K562 (cell line): ENCODE results near the gene EHMT2. TPM values are rescaled to one million over a fixed set of nuclear protein-coding genes. Genes with fewer than 3 reads are reported as not detected.

Experiments used
- DDX20 ChIP-seq: fragments of 450-650 bp; IDR thresholded peaks from 2 replicates; pipeline ENCODE4 v1.6.1; 2016; ENCODE audit warnings: missing genetic modification characterization, low read depth, mild to moderate bottlenecking, missing compliant biosample characterization, moderate library complexity
- ELF2 ChIP-seq: fragments of 250-450 bp; sonication (Bioruptor Pico); IDR thresholded peaks from 2 replicates; pipeline ENCODE4 v1.5.0; 2021; ENCODE audit warnings: mild to moderate bottlenecking
- FOXM1 ChIP-seq, 2 experiments: fragments of 450-650 bp in 1 of 2; sonication (generic) in 1 of 2; formaldehyde crosslinking in 1 of 2; IDR thresholded peaks; 2 replicates each; pipeline versions ENCODE4 v1.6.1 to v1.9.0; 2017 to 2022; ENCODE audit warnings: low read depth in 2 of 2, mild to moderate bottlenecking in 2 of 2, missing genetic modification reagents in 1 of 2, moderate library complexity in 1 of 2
- GABPA ChIP-seq: fragments of 200-800 bp; sonication (Bioruptor generic); conservative IDR thresholded peaks from 2 replicates; pipeline ENCODE4 v1.6.1; 2016; ENCODE audit warnings: low read depth, missing genetic modification characterization, missing compliant biosample characterization
- HIVEP1 ChIP-seq: fragments of 250-450 bp; sonication (Bioruptor Pico); IDR thresholded peaks from 2 replicates; pipeline ENCODE4 v1.4.0; 2020; ENCODE audit warnings: mild to moderate bottlenecking
- POLR2G ChIP-seq: fragments of 200-400 bp; formaldehyde crosslinking; IDR thresholded peaks from 2 replicates; pipeline ENCODE4 v1.6.1; 2017; ENCODE audit warnings: low read depth, mild to moderate bottlenecking, antibody characterized with exemption, low read length, moderate library complexity
- POLR2H ChIP-seq: IDR thresholded peaks from 2 replicates; pipeline ENCODE4 v1.6.1; 2016; ENCODE audit warnings: missing genetic modification characterization, low read depth, mild to moderate bottlenecking, control low read depth, missing compliant biosample characterization, moderate library complexity
- POU5F1 ChIP-seq: fragments of 150-350 bp; IDR thresholded peaks from 2 replicates; pipeline ENCODE4 v1.6.1; 2014; ENCODE audit warnings: borderline replicate concordance, low read length, low read depth, mild to moderate bottlenecking; ENCODE audit not compliant: partially characterized antibody
- PURB ChIP-seq: sonication (generic); formaldehyde crosslinking; IDR thresholded peaks from 2 replicates; pipeline ENCODE4 v1.9.0; 2021; ENCODE audit warnings: low read depth, mild to moderate bottlenecking, missing genetic modification reagents
- RAD51 ChIP-seq: fragments of 450-650 bp; IDR thresholded peaks from 2 replicates; pipeline ENCODE4 v1.7.1; 2016; ENCODE audit warnings: low read depth, mild to moderate bottlenecking, borderline replicate concordance
- RBBP5 ChIP-seq: fragments of 200-600 bp; sonication (generic); IDR thresholded peaks from 2 replicates; pipeline ENCODE4 v1.6.1; 2012; ENCODE audit warnings: borderline replicate concordance, mild to moderate bottlenecking, low read length, control low read depth, inconsistent platforms; ENCODE audit not compliant: insufficient read depth, poor library complexity, severe bottlenecking
- SUPT5H ChIP-seq: fragments of 450-650 bp; IDR thresholded peaks from 2 replicates; pipeline ENCODE4 v1.6.1; 2016
- TAF9B ChIP-seq: fragments of 450-650 bp; IDR thresholded peaks from 2 replicates; pipeline ENCODE4 v1.6.1; 2018; ENCODE audit warnings: mild to moderate bottlenecking; ENCODE audit not compliant: partially characterized antibody
- ZNF212 ChIP-seq: fragments of 450-650 bp; formaldehyde crosslinking; IDR thresholded peaks from 2 replicates; pipeline ENCODE4 v1.4.0; 2020; ENCODE audit warnings: mild to moderate bottlenecking
- polyA plus RNA-seq, 8 experiments: library from polyadenylated mRNA; depleted of rRNA in 4 of 8; stranded (reverse) in 5 of 8; unstranded in 3 of 8; fragments of >200 nt; fragmentation: Nextera tagmentation in 2 of 8; fragmentation: Illumina TruSeq in 1 of 8; extraction: Ambion mirVana in 2 of 8; extraction: Trizol in 1 of 8; gene quantifications; 2 replicates each; pipeline versions ENCODE4 v1.2.1 to v1.2.3, GENCODE V29; 2011 to 2014; ENCODE audit warnings: inconsistent platforms in 1 of 8, missing spikeins in 1 of 8
- total RNA-seq, 7 experiments: library from RNA; depleted of rRNA in 6 of 7; stranded (reverse); fragments of >200 nt in 6 of 7; fragmentation: Illumina TruSeq in 2 of 7; extraction: Trizol in 2 of 7; gene quantifications; 2 replicates each; pipeline versions ENCODE4 v1.2.1 to v1.2.3, GENCODE V29; 2011 to 2021; ENCODE audit warnings: low replicate concordance in 1 of 7
- TF ChIP-seq, protein P1 (sequence below): fragments of 200-400 bp; formaldehyde crosslinking; IDR thresholded peaks from 2 replicates; pipeline ENCODE4 v1.6.1; 2017; ENCODE audit warnings: mild to moderate bottlenecking, low read depth, low read length, moderate library complexity
- TF ChIP-seq, protein P2 (sequence below): sonication (generic); formaldehyde crosslinking; IDR thresholded peaks from 2 replicates; pipeline ENCODE4 v1.8.0; 2022; ENCODE audit warnings: mild to moderate bottlenecking, missing genetic modification reagents
- TF ChIP-seq, protein P3 (sequence below): IDR thresholded peaks from 3 replicates; pipeline ENCODE4 v1.6.1; 2011; ENCODE audit warnings: borderline replicate concordance, mild to moderate bottlenecking, moderate library complexity; ENCODE audit not compliant: insufficient read length; ENCODE audit errors: extremely low read depth
- TF ChIP-seq, protein P4 (sequence below): sonication (generic); formaldehyde crosslinking; IDR thresholded peaks from 2 replicates; pipeline ENCODE4 v1.8.1; 2023; ENCODE audit warnings: mild to moderate bottlenecking, missing genetic modification reagents, moderate library complexity

EHMT2 gene
- total and polyA plus RNA-seq, 9 of the 15 experiments (the other 6 are each of a cell fraction or from before 2014, with no cell fraction given) = 2.1 to 63.8 (median 38.5) TPM

DNA sequence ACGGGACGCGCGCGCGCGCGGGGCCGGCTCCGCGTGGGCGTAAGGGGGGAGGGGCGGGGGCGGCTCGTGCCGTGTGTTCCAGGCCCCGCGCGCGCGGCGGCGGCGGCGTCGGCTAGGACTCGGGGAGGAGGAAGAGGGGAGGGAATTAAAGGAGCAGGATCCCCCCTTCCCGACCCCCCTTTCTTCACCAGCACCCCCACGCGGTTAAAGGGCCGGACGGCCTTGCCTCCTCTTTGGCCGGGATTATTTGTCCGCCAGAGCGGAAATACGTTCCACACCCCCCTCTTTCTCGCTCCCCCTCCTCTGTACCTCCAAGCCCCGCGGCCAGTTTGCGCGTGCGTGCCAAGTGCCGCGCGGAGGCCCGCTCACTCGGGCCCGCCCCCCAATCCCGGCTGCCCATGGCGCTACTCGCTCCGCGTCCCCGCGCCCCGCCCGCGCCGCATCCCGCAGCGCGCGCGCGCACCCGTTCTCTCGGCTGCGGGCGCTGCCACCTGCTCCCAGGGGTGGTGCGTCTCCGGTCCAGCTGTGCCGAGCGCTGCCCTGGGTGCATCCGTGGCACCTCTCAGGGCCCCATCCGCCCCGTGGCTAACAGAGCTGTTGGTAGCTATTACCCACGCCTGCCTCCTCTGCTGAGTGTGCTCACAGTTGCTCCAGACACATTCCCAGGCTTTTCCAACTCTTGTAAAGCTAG is 4.6 kb upstream of the EHMT2 start, which contains the start of gene ZBTB12 (continued):
- TF ChIP-seq ELF2 (CRISPR knock-in tag) (no peak), PURB (no peak), POU5F1 (no peak), RBBP5 (peak; percentile 66), DDX20 (tag) (no peak), SUPT5H (peak; percentile 67; the same call in 1 of the 2 replicates), GABPA (tag) (peak; percentile 70), ZNF212 (CRISPR knock-in tag) (0 out of 2 replicates have a peak, but pooled peaks have one; percentile 51), POLR2H (peak; percentile 67), RAD51 (no peak), FOXM1 (IDR thresholded peaks at IDR 0.05; ENCODE audit: low read depth) (peak; percentile 33; the same call in 1 of the 2 replicates), FOXM1 (CRISPR knock-in tag; IDR thresholded peaks at IDR 0.05; ENCODE audit: low read depth) (peak; percentile 89), HIVEP1 (no peak), TAF9B (no peak), POLR2G (peak; percentile 89)
- TF ChIP-seq, protein P1, sequence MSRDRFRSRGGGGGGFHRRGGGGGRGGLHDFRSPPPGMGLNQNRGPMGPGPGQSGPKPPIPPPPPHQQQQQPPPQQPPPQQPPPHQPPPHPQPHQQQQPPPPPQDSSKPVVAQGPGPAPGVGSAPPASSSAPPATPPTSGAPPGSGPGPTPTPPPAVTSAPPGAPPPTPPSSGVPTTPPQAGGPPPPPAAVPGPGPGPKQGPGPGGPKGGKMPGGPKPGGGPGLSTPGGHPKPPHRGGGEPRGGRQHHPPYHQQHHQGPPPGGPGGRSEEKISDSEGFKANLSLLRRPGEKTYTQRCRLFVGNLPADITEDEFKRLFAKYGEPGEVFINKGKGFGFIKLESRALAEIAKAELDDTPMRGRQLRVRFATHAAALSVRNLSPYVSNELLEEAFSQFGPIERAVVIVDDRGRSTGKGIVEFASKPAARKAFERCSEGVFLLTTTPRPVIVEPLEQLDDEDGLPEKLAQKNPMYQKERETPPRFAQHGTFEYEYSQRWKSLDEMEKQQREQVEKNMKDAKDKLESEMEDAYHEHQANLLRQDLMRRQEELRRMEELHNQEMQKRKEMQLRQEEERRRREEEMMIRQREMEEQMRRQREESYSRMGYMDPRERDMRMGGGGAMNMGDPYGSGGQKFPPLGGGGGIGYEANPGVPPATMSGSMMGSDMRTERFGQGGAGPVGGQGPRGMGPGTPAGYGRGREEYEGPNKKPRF = no peak
- TF ChIP-seq, protein P2, sequence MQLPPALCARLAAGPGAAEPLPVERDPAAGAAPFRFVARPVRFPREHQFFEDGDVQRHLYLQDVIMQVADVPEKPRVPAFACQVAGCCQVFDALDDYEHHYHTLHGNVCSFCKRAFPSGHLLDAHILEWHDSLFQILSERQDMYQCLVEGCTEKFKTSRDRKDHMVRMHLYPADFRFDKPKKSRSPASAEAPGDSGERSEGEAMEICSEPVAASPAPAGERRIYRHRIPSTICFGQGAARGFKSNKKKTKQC (CRISPR knock-in tag) = no peak
- TF ChIP-seq, protein P3, sequence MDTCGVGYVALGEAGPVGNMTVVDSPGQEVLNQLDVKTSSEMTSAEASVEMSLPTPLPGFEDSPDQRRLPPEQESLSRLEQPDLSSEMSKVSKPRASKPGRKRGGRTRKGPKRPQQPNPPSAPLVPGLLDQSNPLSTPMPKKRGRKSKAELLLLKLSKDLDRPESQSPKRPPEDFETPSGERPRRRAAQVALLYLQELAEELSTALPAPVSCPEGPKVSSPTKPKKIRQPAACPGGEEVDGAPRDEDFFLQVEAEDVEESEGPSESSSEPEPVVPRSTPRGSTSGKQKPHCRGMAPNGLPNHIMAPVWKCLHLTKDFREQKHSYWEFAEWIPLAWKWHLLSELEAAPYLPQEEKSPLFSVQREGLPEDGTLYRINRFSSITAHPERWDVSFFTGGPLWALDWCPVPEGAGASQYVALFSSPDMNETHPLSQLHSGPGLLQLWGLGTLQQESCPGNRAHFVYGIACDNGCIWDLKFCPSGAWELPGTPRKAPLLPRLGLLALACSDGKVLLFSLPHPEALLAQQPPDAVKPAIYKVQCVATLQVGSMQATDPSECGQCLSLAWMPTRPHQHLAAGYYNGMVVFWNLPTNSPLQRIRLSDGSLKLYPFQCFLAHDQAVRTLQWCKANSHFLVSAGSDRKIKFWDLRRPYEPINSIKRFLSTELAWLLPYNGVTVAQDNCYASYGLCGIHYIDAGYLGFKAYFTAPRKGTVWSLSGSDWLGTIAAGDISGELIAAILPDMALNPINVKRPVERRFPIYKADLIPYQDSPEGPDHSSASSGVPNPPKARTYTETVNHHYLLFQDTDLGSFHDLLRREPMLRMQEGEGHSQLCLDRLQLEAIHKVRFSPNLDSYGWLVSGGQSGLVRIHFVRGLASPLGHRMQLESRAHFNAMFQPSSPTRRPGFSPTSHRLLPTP = no peak
- TF ChIP-seq, protein P4, sequence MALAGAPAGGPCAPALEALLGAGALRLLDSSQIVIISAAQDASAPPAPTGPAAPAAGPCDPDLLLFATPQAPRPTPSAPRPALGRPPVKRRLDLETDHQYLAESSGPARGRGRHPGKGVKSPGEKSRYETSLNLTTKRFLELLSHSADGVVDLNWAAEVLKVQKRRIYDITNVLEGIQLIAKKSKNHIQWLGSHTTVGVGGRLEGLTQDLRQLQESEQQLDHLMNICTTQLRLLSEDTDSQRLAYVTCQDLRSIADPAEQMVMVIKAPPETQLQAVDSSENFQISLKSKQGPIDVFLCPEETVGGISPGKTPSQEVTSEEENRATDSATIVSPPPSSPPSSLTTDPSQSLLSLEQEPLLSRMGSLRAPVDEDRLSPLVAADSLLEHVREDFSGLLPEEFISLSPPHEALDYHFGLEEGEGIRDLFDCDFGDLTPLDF (CRISPR knock-in tag) = peak; percentile 64
